Psoas muscle (tissue), 8 donors: ENCODE results near the gene PTPN14. TPM values are rescaled to one million over a fixed set of nuclear protein-coding genes. Genes with fewer than 3 reads are reported as not detected.
A peak's percentile ranks its signal among the peaks of the same experiment; 100 is the strongest.

Experiments
- ATAC-seq, 4 donors: fragments of 200-7000 bp; cut with Tn5 transposase; one replicate each; pipeline ENCODE4 v1.9.1; 2020; ENCODE audit warnings: moderate library complexity in 3 of 4, mild to moderate bottlenecking in 2 of 4
- DNase-seq, 2 donors: peaks; one replicate each; pipeline ENCODE4 v3.0.0-alpha.2; 2020
- H3K27ac ChIP-seq: fragments of 200-600 bp; one replicate; pipeline ENCODE4 v1.8.0; 2022
- H3K27me3 ChIP-seq, 3 donors: fragments of 200-600 bp in 1 of 3; one replicate each; pipeline versions ENCODE4 v1.6.1 to v1.8.0; 2013 to 2022; ENCODE audit warnings: low read length in 2 of 3, mild to moderate bottlenecking in 2 of 3, moderate library complexity in 1 of 3; ENCODE audit not compliant: insufficient read depth in 3 of 3
- H3K36me3 ChIP-seq, 2 donors: fragments of 200-600 bp in 1 of 2; one replicate each; pipeline versions ENCODE4 v1.6.1 to v1.8.0; 2013 to 2022; ENCODE audit warnings: low read depth in 1 of 2, mild to moderate bottlenecking in 1 of 2, moderate library complexity in 1 of 2; ENCODE audit not compliant: insufficient read depth in 1 of 2
- H3K4me1 ChIP-seq: fragments of 200-600 bp; one replicate; pipeline ENCODE4 v1.8.0; 2022
- H3K4me3 ChIP-seq: fragments of 200-600 bp; one replicate; pipeline ENCODE4 v1.8.0; 2022; ENCODE audit warnings: mild to moderate bottlenecking
- H3K9me3 ChIP-seq: fragments of 200-600 bp; one replicate; pipeline ENCODE4 v1.8.0; 2022
- CTCF ChIP-seq: fragments of 200-600 bp; IDR thresholded peaks from one replicate; pipeline ENCODE4 v1.8.0; 2022; ENCODE audit warnings: antibody characterized with exemption
- WGBS, 3 donors: extraction: QIAGEN DNeasy Blood & Tissue Kit; methylation state at CpG; one replicate each; pipeline versions ENCODE4 v1.1.6 to v1.1.7; 2013; 5-methylcytosine and 5-hydroxymethylcytosine counted together
- intact Hi-C, 2 donors: fragments of 100-400 bp; cut with DNase I; formaldehyde crosslinking; loops; one replicate each; pipeline versions ENCODE4 v1.11.0 to v1.14.2; 2022
- polyA plus RNA-seq, 3 donors: library from polyadenylated mRNA; stranded (reverse); fragments of 200-250 nt; gene quantifications; one replicate each; pipeline ENCODE4 v1.2.3, GENCODE V29; 2013
- total RNA-seq, 4 donors: library from RNA; stranded (reverse); fragmentation: NEBNext Ultra II Directional in 2 of 4; extraction: Animal tissue kit (Norgen Biotek cat#: 25700) in 2 of 4; gene quantifications; one replicate each; pipeline versions ENCODE4 v1.2.1 to v1.2.4, GENCODE V29; 2021 to 2023
- donor health status: healthy with polysubstance abuse.
- donor health status: DM: no; HTN: no; CAD: no; lungs with moderate emphysema.
- donor health status: Bipolar disorder and iron deficiency.
- donor health status: healthy.
- donor health status: DM: yes; HTN: yes; CAD: no.
- donor health status: DM: no; HTN: no; CAD: no.
- donor health status: DM: no; HTN: no; CAD: no.
- donor health status: DM: yes; HTN: yes; CAD: no.

Gene PTPN14
- total and polyA plus RNA-seq, 7 donors: 7.2 to 106 (median 50.8) TPM

- no peak for DNase-seq
- Histone ChIP-seq H3K27me3 (no peaks in the 10 kb centered on the region), H3K4me1 (peaks cover 28% of the 10 kb centered on the region), H3K27ac (no peak overlapping the region), H3K36me3 (no peaks in the 10 kb centered on the region), H3K4me3 (no peak overlapping the region), H3K9me3 (no peaks in the 10 kb centered on the region)
- ATAC-seq: no peak
- WGBS, 3 donors: 86 to 94% (median 92%) methylated on average over 7 of the region's 7 CpGs
- TF ChIP-seq CTCF: no peak
- intact Hi-C loops: loop anchor here (10.0 kb wide), 2 partner anchors 359 to 369 kb away; no protein-coding TSS in a partner anchor
These were observed 32.6 kb upstream of the PTPN14 start for GRCh38 chr1:214583824-214584554.

- 88 to 93% (median 91%) methylated on average over 6 of the region's 6 CpGs for WGBS, 3 donors
- Histone ChIP-seq H3K27me3 (no peaks in the 10 kb centered on the region), H3K4me3 (no peak overlapping the region), H3K9me3 (no peaks in the 10 kb centered on the region), H3K4me1 (peaks cover 21% of the 10 kb centered on the region), H3K27ac (no peak overlapping the region), H3K36me3 (no peaks in the 10 kb centered on the region)
- DNase-seq (no peak), ATAC-seq (no peak)
- intact Hi-C loops: loop anchor here (10.0 kb wide), 2 partner anchors 358 to 368 kb away; no protein-coding TSS in a partner anchor
- TF ChIP-seq CTCF: no peak
These were observed 31.7 kb upstream of the PTPN14 start for GRCh38 chr1:214583113-214583512.

- Histone ChIP-seq H3K4me1 (peaks cover 15% of the 10 kb centered on the region), H3K9me3 (no peaks in the 10 kb centered on the region), H3K27ac (peak overlapping the region; percentile 65), H3K4me3 (no peak overlapping the region), H3K36me3 (no peaks in the 10 kb centered on the region), H3K27me3 (no peaks in the 10 kb centered on the region)
- peak; percentile 28 to 35 (median 34) for ATAC-seq
- intact Hi-C loops: loop anchor here (10.0 kb wide), 2 partner anchors 358 to 368 kb away; no protein-coding TSS in a partner anchor
- no peak for DNase-seq
- WGBS, 3 donors: 77 to 82% (median 81%) methylated on average over 7 of the region's 7 CpGs
- no peak for TF ChIP-seq CTCF
These were observed 31.0 kb upstream of the PTPN14 start for GRCh38 chr1:214582289-214582891.

GRCh38 chr1:214581785-214582184 lies 30.4 kb upstream of the PTPN14 start:
- ATAC-seq: peak; percentile 88 to 96 (median 92)
- Histone ChIP-seq H3K9me3 (peaks cover 2% of the 10 kb centered on the region), H3K4me3 (no peak overlapping the region), H3K4me1 (peaks cover 15% of the 10 kb centered on the region), H3K27ac (peak overlapping the region; percentile 65), H3K36me3 (no peaks in the 10 kb centered on the region), H3K27me3 (no peaks in the 10 kb centered on the region)
- peak; percentile 49 to 59 for DNase-seq
- no peak for TF ChIP-seq CTCF
- intact Hi-C loops: loop anchor here (10.0 kb wide), 2 partner anchors 357 to 367 kb away; no protein-coding TSS in a partner anchor
- 17 to 24% (median 18%) methylated on average over 2 of the region's 2 CpGs for WGBS, 3 donors
